Measurements from ENCODE around the gene CCL2.

The CCL2 gene

GRCh38 chr17:34283571-34283970, 28.5 kb downstream of the CCL2 start:
- no peak for ATAC-seq
- Mint-ChIP-seq H3K27ac (no peak overlapping the region), H3K4me1 (no peaks in the 10 kb centered on the region), H3K9me3 (no peaks in the 10 kb centered on the region), H3K27me3 (peaks cover 57% of the 10 kb centered on the region), H3K4me3 (no peak overlapping the region)
- DNase-seq, result no peak

- H3K27ac Mint-ChIP-seq, result peak within 1 kb of the TSS in 1 of 2 donors; percentile 11
- no peak for DNase-seq
- H3K4me3 Mint-ChIP-seq, result no peak within 1 kb of the TSS
- no peak for ATAC-seq
- no peaks in the 10 kb centered on the region for H3K9me3 Mint-ChIP-seq
- no peaks in the 10 kb centered on the region for H3K4me1 Mint-ChIP-seq
- H3K27me3 Mint-ChIP-seq, result peaks cover 47% of the 10 kb centered on the region
Observed at GRCh38 chr17:34285286-34285792, 30.3 kb downstream of the CCL2 start, which contains the start of gene CCL11. TSS of gene CCL11 (plus strand) at chr17:34285742. CDS start at chr17:34285809, 67 bp downstream.

GRCh38 chr17:34287875-34288274, 32.8 kb downstream of the CCL2 start:
- no peak for ATAC-seq
- Mint-ChIP-seq H3K4me1 (no peaks in the 10 kb centered on the region), H3K4me3 (no peak overlapping the region), H3K9me3 (no peaks in the 10 kb centered on the region), H3K27ac (no peak overlapping the region), H3K27me3 (peaks cover 27% of the 10 kb centered on the region)
- DNase-seq, result no peak

GRCh38 chr17:34290586-34290985, 35.5 kb downstream of the CCL2 start:
- DNase-seq, result no peak
- H3K9me3 Mint-ChIP-seq, result no peaks in the 10 kb centered on the region
- H3K27ac Mint-ChIP-seq, result no peak overlapping the region
- H3K27me3 Mint-ChIP-seq, result peaks cover 23% of the 10 kb centered on the region
- H3K4me1 Mint-ChIP-seq, result no peaks in the 10 kb centered on the region
- no peak overlapping the region for H3K4me3 Mint-ChIP-seq
- no peak for ATAC-seq

- peaks cover 16% of the 10 kb centered on the region for H3K27me3 Mint-ChIP-seq
- H3K4me1 Mint-ChIP-seq, result no peaks in the 10 kb centered on the region
- no peak for DNase-seq
Observed at GRCh38 chr17:34291721-34292348, 36.8 kb downstream of the CCL2 start.

GRCh38 chr17:34299027-34299426, 43.9 kb downstream of the CCL2 start:
- Mint-ChIP-seq H3K4me3 (no peak overlapping the region), H3K27ac (no peak overlapping the region), H3K9me3 (peaks cover 0 to 3% of the 10 kb centered on the region in 2 donors), H3K4me1 (no peaks in the 10 kb centered on the region), H3K27me3 (peaks cover 29% of the 10 kb centered on the region)
- DNase-seq, result no peak
- ATAC-seq, result no peak

More at GRCh38 chr17:34291721-34292348, 36.8 kb downstream of the CCL2 start:
- Mint-ChIP-seq H3K9me3 (no peaks in the 10 kb centered on the region), H3K4me3 (no peak overlapping the region), H3K27ac (peak overlapping the region in 1 of 2 donors; percentile 27)
- ATAC-seq, result peak; percentile 28

GRCh38 chr17:34299956-34300577, 45.0 kb downstream of the CCL2 start:
- Mint-ChIP-seq H3K27me3 (peaks cover 29% of the 10 kb centered on the region), H3K9me3 (peaks cover 0 to 3% of the 10 kb centered on the region in 2 donors), H3K4me1 (no peaks in the 10 kb centered on the region), H3K4me3 (no peak overlapping the region), H3K27ac (no peak overlapping the region)
- ATAC-seq (no peak), DNase-seq (no peak)

- peak; percentile 70 for ATAC-seq
- peaks cover 29% of the 10 kb centered on the region for H3K27me3 Mint-ChIP-seq
- H3K27ac Mint-ChIP-seq, result no peak overlapping the region
- peaks cover 0 to 3% of the 10 kb centered on the region in 2 donors for H3K9me3 Mint-ChIP-seq
- H3K4me1 Mint-ChIP-seq, result no peaks in the 10 kb centered on the region
- H3K4me3 Mint-ChIP-seq, result no peak overlapping the region
- peak in 1 of 2 donors; percentile 12 for DNase-seq
Observed at GRCh38 chr17:34300652-34301370, 45.7 kb downstream of the CCL2 start.

- ATAC-seq (no peak), DNase-seq (no peak)
- H3K4me3 Mint-ChIP-seq, result no peak overlapping the region
- peaks cover 29% of the 10 kb centered on the region for H3K27me3 Mint-ChIP-seq
- H3K27ac Mint-ChIP-seq, result no peak overlapping the region
- peaks cover 2% of the 10 kb centered on the region for H3K4me1 Mint-ChIP-seq
- peaks cover 0 to 3% of the 10 kb centered on the region in 2 donors for H3K9me3 Mint-ChIP-seq
Observed at GRCh38 chr17:34301986-34302385, 46.9 kb downstream of the CCL2 start.

GRCh38 chr17:34302636-34303035, 47.6 kb downstream of the CCL2 start:
- H3K9me3 Mint-ChIP-seq, result peaks cover 0 to 3% of the 10 kb centered on the region in 2 donors
- no peak overlapping the region for H3K27ac Mint-ChIP-seq
- DNase-seq (no peak), ATAC-seq (no peak)
- peaks cover 30% of the 10 kb centered on the region for H3K27me3 Mint-ChIP-seq
- no peak overlapping the region for H3K4me3 Mint-ChIP-seq
- peaks cover 8% of the 10 kb centered on the region for H3K4me1 Mint-ChIP-seq

GRCh38 chr17:34303606-34304005, 48.5 kb downstream of the CCL2 start:
- ATAC-seq, result no peak
- Mint-ChIP-seq H3K27ac (no peak overlapping the region), H3K9me3 (no peaks in the 10 kb centered on the region), H3K27me3 (peaks cover 30% of the 10 kb centered on the region), H3K4me1 (peaks cover 10% of the 10 kb centered on the region), H3K4me3 (no peak overlapping the region)
- DNase-seq, result no peak

GRCh38 chr17:34305061-34305460, 50.0 kb downstream of the CCL2 start:
- Mint-ChIP-seq H3K9me3 (no peaks in the 10 kb centered on the region), H3K27ac (peak overlapping the region in 1 of 2 donors; percentile 79), H3K4me3 (no peak overlapping the region), H3K4me1 (peaks cover 10% of the 10 kb centered on the region), H3K27me3 (peaks cover 23% of the 10 kb centered on the region)
- ATAC-seq, result no peak
- DNase-seq, result no peak

GRCh38 chr17:34305606-34306005, 50.5 kb downstream of the CCL2 start:
- H3K4me3 Mint-ChIP-seq, result no peak overlapping the region
- no peaks in the 10 kb centered on the region for H3K9me3 Mint-ChIP-seq
- H3K27ac Mint-ChIP-seq, result no peak overlapping the region
- peaks cover 10% of the 10 kb centered on the region for H3K4me1 Mint-ChIP-seq
- ATAC-seq, result no peak
- peaks cover 23% of the 10 kb centered on the region for H3K27me3 Mint-ChIP-seq
- DNase-seq, result no peak

GRCh38 chr17:34306466-34306865, 51.4 kb downstream of the CCL2 start:
- DNase-seq (no peak), ATAC-seq (no peak)
- Mint-ChIP-seq H3K27me3 (peaks cover 23% of the 10 kb centered on the region), H3K4me1 (peaks cover 10% of the 10 kb centered on the region), H3K4me3 (no peak overlapping the region), H3K9me3 (no peaks in the 10 kb centered on the region), H3K27ac (peak overlapping the region in 1 of 2 donors; percentile 81)
